Transverse colon (tissue), 4 donors: ENCODE results near the gene ENDOG. TPM values are rescaled to one million over a fixed set of nuclear protein-coding genes. Genes with fewer than 3 reads are reported as not detected.

Source experiments
- DNase-seq: peaks from one replicate; pipeline ENCODE4 v3.0.0-alpha.2; 2019
- H3K27ac ChIP-seq, 4 donors: fragments of 200-600 bp; sonication (generic); 2 replicates each; pipeline ENCODE4 v1.5.1; 2016 to 2018; ENCODE audit warnings: inconsistent platforms in 4 of 4
- H3K27me3 ChIP-seq: fragments of 200-600 bp; sonication (generic); 2 replicates; pipeline ENCODE4 v1.5.1; 2017; ENCODE audit warnings: inconsistent platforms
- H3K36me3 ChIP-seq, 4 donors: fragments of 200-600 bp; sonication (generic); 2 replicates each; pipeline ENCODE4 v1.5.1; 2017 to 2019; ENCODE audit warnings: inconsistent platforms in 4 of 4
- H3K4me1 ChIP-seq, 4 donors: fragments of 200-600 bp; sonication (generic); 2 replicates each; pipeline ENCODE4 v1.5.1; 2017 to 2020; ENCODE audit warnings: inconsistent platforms in 4 of 4
- H3K4me3 ChIP-seq, 4 donors: fragments of 200-600 bp; sonication (generic); 1 replicate in 1 of 4; 2 replicates in 3 of 4; pipeline versions ENCODE4 v1.5.1 to v1.6.1; 2017 to 2019; ENCODE audit warnings: inconsistent platforms in 4 of 4
- H3K9me3 ChIP-seq, 2 donors: fragments of 200-600 bp; sonication (generic); 2 replicates each; pipeline ENCODE4 v1.5.1; 2017 to 2019; ENCODE audit warnings: inconsistent platforms in 2 of 2
- CTCF ChIP-seq, 5 experiments: fragments of 200-600 bp in 3 of 5; fragments of 450-650 bp in 2 of 5; sonication (generic) in 3 of 5; IDR thresholded peaks; 1 replicate in 2 of 5; 2 replicates in 3 of 5; pipeline ENCODE4 v1.5.1; 2016 to 2017; ENCODE audit warnings: antibody characterized with exemption in 5 of 5, inconsistent platforms in 3 of 5, mild to moderate bottlenecking in 2 of 5, moderate library complexity in 1 of 5
- EP300 ChIP-seq: sonication (generic); formaldehyde crosslinking; IDR thresholded peaks from one replicate; pipeline ENCODE4 v1.6.1; 2017; ENCODE audit warnings: antibody characterized with exemption, low read depth
- POLR2A ChIP-seq: fragments of 450-650 bp; IDR thresholded peaks from one replicate; pipeline ENCODE4 v1.6.1; 2016; ENCODE audit warnings: antibody characterized with exemption, mild to moderate bottlenecking, moderate library complexity
- POLR2AphosphoS5 ChIP-seq, 3 donors: sonication (generic); formaldehyde crosslinking; IDR thresholded peaks; one replicate each; pipeline ENCODE4 v1.6.1; 2016; ENCODE audit warnings: antibody characterized with exemption in 3 of 3
- WGBS, 2 donors: methylation state at CpG; one replicate each; pipeline ENCODE4 v1.1.5; 2018; ENCODE audit warnings: low coverage in 1 of 2; 5-methylcytosine and 5-hydroxymethylcytosine counted together
- in situ Hi-C, 4 donors: fragments of 200-750 bp; cut with MboI; loops; one replicate each; pipeline versions ENCODE4 v1.15.0 to v1.15.1; 2017; ENCODE audit warnings: low sequenced_read_pairs in 3 of 4, low pct_ligation_motif_present in 1 of 4, low pct_unique_long_range_greater_than_20kb in 1 of 4
- intact Hi-C: fragments of 100-400 bp; cut with DNase I; formaldehyde crosslinking; loops from one replicate; pipeline ENCODE4 v1.15.1; 2023; ENCODE audit warnings: low total_unique reads
- total RNA-seq, 4 donors: library from RNA; depleted of rRNA; stranded (reverse); fragments of >200 nt; gene quantifications; one replicate each; pipeline ENCODE4 v1.1.0, GENCODE V29; 2016

Gene ENDOG
- total RNA-seq, 4 donors from 2014 or later, result 29.7 to 83.0 (median 52.8) TPM

- peaks cover 8 to 20% (median 11%) of the 10 kb centered on the region in 4 donors for H3K4me1 ChIP-seq
- peak; percentile 23 for DNase-seq
- TF ChIP-seq POLR2A, result no peak
- TF ChIP-seq CTCF (IDR thresholded peaks at IDR 0.05), result no peak
- no peak for TF ChIP-seq POLR2AphosphoS5 (IDR thresholded peaks at IDR 0.05)
- TF ChIP-seq EP300, result no peak
- no peaks in the 10 kb centered on the region for H3K27me3 ChIP-seq
- H3K4me3 ChIP-seq, result peak overlapping the region; percentile 65 to 98 (median 81)
- intact Hi-C loops, result loop anchor here (1.0 kb wide), 1 partner anchor 15 kb away; no protein-coding TSS in a partner anchor
- no peaks in the 10 kb centered on the region for H3K9me3 ChIP-seq
- 4% methylated on average over 7 of the region's 7 CpGs; no CpG with 5 or more reads in 1 of the 2 donors for WGBS, 2 donors
- in situ Hi-C loops, result no loop called here
- peak overlapping the region; percentile 87 to 92 (median 89) for H3K27ac ChIP-seq
- peaks cover 0 to 10% (median 4%) of the 10 kb centered on the region in 4 donors for H3K36me3 ChIP-seq
These were observed 30.6 kb upstream of the ENDOG start for GRCh38 chr9:128787659-128788058.

DNA sequence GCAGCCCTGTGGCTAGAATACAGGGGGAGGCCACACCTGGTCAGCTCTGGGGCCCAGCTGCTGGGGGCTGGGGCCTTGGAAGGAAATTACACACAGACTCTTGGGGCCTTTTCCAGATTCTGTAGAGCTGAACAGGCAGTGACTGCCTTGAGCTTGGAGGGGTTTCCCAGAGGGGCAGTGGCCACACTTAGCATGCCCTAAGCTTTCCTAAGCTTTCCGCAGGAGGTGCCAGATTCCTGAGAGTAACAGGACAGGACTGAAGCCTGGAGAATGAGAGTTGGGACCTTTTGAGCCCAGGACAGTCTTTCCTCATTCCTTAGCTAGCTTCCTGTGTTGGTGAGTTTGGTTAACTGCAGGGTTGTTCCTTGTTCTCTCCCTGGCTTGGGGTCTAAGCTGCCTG is 29.9 kb upstream of the ENDOG start:
- peaks cover 0 to 17% (median 7%) of the 10 kb centered on the region in 4 donors for H3K36me3 ChIP-seq
- in situ Hi-C loops, result no loop called here
- TF ChIP-seq EP300, result no peak
- no peak for TF ChIP-seq POLR2A
- TF ChIP-seq POLR2AphosphoS5 (IDR thresholded peaks at IDR 0.05), result no peak
- no peak for TF ChIP-seq CTCF (IDR thresholded peaks at IDR 0.05)
- H3K27ac ChIP-seq, result peak overlapping the region in 1 of 4 donors; percentile 87
- H3K4me1 ChIP-seq, result peaks cover 8 to 20% (median 11%) of the 10 kb centered on the region in 4 donors
- no peaks in the 10 kb centered on the region for H3K9me3 ChIP-seq
- intact Hi-C loops, result no loop called here
- no peaks in the 10 kb centered on the region for H3K27me3 ChIP-seq
- no peak for DNase-seq
- WGBS, 2 donors, result 88% methylated on average over 1 of the region's 1 CpG; no CpG with 5 or more reads in 1 of the 2 donors
- H3K4me3 ChIP-seq, result no peak overlapping the region

DNA sequence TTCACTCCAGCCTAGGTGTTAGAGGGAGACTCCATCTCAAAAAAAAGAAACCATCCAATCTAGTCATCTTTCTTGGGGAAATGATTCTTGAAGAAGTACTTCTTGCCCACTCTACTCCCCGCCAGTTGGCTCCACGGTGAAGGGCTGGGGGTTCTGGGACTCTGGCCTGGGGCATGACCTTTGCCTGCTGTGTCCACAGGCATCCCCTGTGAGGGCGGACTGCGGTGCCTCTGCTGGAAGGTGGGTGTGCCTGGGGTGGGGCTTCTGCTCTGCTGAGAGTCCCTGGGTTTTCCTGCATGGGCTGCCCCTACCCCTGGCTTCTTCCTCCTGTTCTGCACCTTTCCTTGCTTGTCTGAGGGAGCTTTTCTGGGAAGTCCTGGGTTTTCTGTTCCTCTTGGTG is 27.8 kb upstream of the ENDOG start:
- in situ Hi-C loops, result no loop called here
- TF ChIP-seq CTCF (IDR thresholded peaks at IDR 0.05) (no peak), EP300 (no peak), POLR2AphosphoS5 (IDR thresholded peaks at IDR 0.05) (no peak), POLR2A (no peak)
- Histone ChIP-seq H3K27ac (no peak overlapping the region), H3K27me3 (no peaks in the 10 kb centered on the region), H3K9me3 (no peaks in the 10 kb centered on the region), H3K36me3 (peaks cover 0 to 24% (median 10%) of the 10 kb centered on the region in 4 donors), H3K4me1 (peaks cover 8 to 20% (median 11%) of the 10 kb centered on the region in 4 donors), H3K4me3 (no peak overlapping the region)
- DNase-seq, result no peak
- intact Hi-C loops, result no loop called here
- WGBS, 2 donors, result 100% methylated on average over 4 of the region's 4 CpGs; no CpG with 5 or more reads in 1 of the 2 donors

DNA sequence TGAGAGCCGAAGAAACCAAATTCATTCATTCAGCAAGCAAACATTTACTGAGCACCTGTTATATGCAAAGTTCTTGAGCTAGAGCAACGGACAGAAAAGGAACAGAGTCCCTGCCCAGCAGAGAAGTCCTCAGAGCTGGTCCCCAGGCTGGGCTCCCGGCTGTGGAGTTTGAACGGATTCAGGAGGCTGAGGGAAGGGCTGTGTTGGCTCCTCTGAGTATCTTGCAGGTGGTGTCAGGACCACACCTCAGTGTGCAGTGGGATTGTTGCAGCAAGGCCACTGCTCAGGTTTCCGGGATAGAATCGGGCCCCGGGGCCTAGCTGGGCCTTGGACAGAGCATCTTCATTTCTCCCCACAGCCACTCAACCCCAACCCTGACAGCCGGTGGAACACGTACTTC is 26.2 kb upstream of the ENDOG start:
- H3K27me3 ChIP-seq, result no peaks in the 10 kb centered on the region
- WGBS, 2 donors, result 92% methylated on average over 9 of the region's 9 CpGs; no CpG with 5 or more reads in 1 of the 2 donors
- H3K27ac ChIP-seq, result no peak overlapping the region
- in situ Hi-C loops (no loop called here), intact Hi-C loops (no loop called here)
- no peak overlapping the region for H3K4me3 ChIP-seq
- TF ChIP-seq POLR2AphosphoS5 (IDR thresholded peaks at IDR 0.05) (no peak), EP300 (no peak), POLR2A (no peak), CTCF (IDR thresholded peaks at IDR 0.05) (no peak)
- H3K4me1 ChIP-seq, result peaks cover 8 to 14% (median 11%) of the 10 kb centered on the region in 4 donors
- peaks cover 0 to 29% (median 12%) of the 10 kb centered on the region in 4 donors for H3K36me3 ChIP-seq
- no peak for DNase-seq
- no peaks in the 10 kb centered on the region for H3K9me3 ChIP-seq
